ENCODE measurements around the gene PKD1L1.

GRCh38 chr7:47875998-47876744, 72.1 kb downstream of the PKD1L1 start:
- TF ChIP-seq, protein P1, sequence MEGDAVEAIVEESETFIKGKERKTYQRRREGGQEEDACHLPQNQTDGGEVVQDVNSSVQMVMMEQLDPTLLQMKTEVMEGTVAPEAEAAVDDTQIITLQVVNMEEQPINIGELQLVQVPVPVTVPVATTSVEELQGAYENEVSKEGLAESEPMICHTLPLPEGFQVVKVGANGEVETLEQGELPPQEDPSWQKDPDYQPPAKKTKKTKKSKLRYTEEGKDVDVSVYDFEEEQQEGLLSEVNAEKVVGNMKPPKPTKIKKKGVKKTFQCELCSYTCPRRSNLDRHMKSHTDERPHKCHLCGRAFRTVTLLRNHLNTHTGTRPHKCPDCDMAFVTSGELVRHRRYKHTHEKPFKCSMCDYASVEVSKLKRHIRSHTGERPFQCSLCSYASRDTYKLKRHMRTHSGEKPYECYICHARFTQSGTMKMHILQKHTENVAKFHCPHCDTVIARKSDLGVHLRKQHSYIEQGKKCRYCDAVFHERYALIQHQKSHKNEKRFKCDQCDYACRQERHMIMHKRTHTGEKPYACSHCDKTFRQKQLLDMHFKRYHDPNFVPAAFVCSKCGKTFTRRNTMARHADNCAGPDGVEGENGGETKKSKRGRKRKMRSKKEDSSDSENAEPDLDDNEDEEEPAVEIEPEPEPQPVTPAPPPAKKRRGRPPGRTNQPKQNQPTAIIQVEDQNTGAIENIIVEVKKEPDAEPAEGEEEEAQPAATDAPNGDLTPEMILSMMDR (IDR thresholded peaks at IDR 0.05 in 2 of 3, conservative IDR thresholded peaks at IDR 0.05 in 1 of 3; ENCODE audit: borderline replicate concordance in 1 of 3, insufficient read depth in 1 of 3, low read depth in 2 of 3, low read length in 2 of 3): no peak
- no peak for TF ChIP-seq POLR2A (IDR thresholded peaks at IDR 0.05; ENCODE audit: borderline replicate concordance, extremely low read depth, insufficient read depth, insufficient read length)
- no peak for TF ChIP-seq ATF3 (IDR thresholded peaks at IDR 0.05)
- no peak for TF ChIP-seq ZNF274 (IDR thresholded peaks at IDR 0.05; ENCODE audit: low read depth, low read length)
- TF ChIP-seq CEBPB (IDR thresholded peaks at IDR 0.05; ENCODE audit: low read depth): no peak
- TF ChIP-seq TCF7L2 (IDR thresholded peaks at IDR 0.05; ENCODE audit: borderline replicate concordance, extremely low read depth, insufficient read depth, insufficient read length): no peak
- TF ChIP-seq SP1 (IDR thresholded peaks at IDR 0.05; ENCODE audit: low read depth): no peak
- no peak for TF ChIP-seq SIN3A (IDR thresholded peaks at IDR 0.05; ENCODE audit: low read depth)
- no peak for TF ChIP-seq FOSL1 (IDR thresholded peaks at IDR 0.05; ENCODE audit: low read depth)
- no peak for TF ChIP-seq EZH2 (IDR thresholded peaks at IDR 0.05)
- TF ChIP-seq RAD21 (IDR thresholded peaks at IDR 0.05; ENCODE audit: low read depth): no peak

Measured in HCT116 (cell line).